Brain microvascular endothelial cell (primary cell): ENCODE results near the gene IKZF1.

ENCODE experiments used
- DNase-seq: peaks from one replicate; pipeline ENCODE4 v3.0.0-alpha.2; 2020
- H3K27ac ChIP-seq: fragments of 250-450 bp; sonication (Bioruptor Pico); 2 replicates; pipeline ENCODE4 v1.5.1; 2020; ENCODE audit warnings: mild to moderate bottlenecking, moderate library complexity
- H3K27me3 ChIP-seq: fragments of 250-450 bp; sonication (Bioruptor Pico); replicated peaks from 2 replicates; pipeline ENCODE4 v1.5.1; 2020; ENCODE audit warnings: mild to moderate bottlenecking
- H3K36me3 ChIP-seq: fragments of 250-450 bp; sonication (Bioruptor Pico); replicated peaks from 2 replicates; pipeline ENCODE4 v1.5.1; 2020; ENCODE audit warnings: mild to moderate bottlenecking
- H3K4me3 ChIP-seq: 2 replicates; pipeline ENCODE4 v1.5.1; 2011; ENCODE audit warnings: low read depth, mild to moderate bottlenecking, control low read depth, low read length, moderate library complexity
- in situ Hi-C: cut with HindIII; loops from 2 replicates; pipeline ENCODE4 v1.10.0; 2017; ENCODE audit warnings: low sequenced_read_pairs, low pct_ligation_motif_present
- TF ChIP-seq, protein P1 (sequence below): IDR thresholded peaks from 2 replicates; pipeline ENCODE4 v1.5.1; 2011; ENCODE audit warnings: low read depth, mild to moderate bottlenecking, moderate library complexity, low read length, control low read depth, inconsistent platforms; ENCODE audit errors: missing control alignments

IKZF1 gene

DNA sequence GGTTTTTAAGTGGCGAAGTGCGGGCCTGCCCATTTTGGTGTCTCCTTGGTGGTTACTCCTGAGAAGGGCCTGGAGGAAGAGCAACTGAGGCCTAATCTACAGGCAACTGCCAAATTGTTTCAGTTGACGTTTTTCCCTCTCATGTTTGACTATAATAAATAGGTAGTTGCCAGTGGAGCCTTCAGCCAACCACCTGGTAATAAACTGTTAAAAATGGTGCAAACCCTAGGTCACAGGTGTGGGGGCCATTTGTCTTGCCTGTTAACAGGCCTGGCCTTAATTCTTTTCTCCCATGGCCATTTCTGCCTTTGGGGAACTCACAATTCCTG, 3.7 kb downstream of the IKZF1 start:
- in situ Hi-C loops = no loop called here
- DNase-seq = no peak
- H3K27ac ChIP-seq = no peak overlapping the region
- TF ChIP-seq, protein P1, sequence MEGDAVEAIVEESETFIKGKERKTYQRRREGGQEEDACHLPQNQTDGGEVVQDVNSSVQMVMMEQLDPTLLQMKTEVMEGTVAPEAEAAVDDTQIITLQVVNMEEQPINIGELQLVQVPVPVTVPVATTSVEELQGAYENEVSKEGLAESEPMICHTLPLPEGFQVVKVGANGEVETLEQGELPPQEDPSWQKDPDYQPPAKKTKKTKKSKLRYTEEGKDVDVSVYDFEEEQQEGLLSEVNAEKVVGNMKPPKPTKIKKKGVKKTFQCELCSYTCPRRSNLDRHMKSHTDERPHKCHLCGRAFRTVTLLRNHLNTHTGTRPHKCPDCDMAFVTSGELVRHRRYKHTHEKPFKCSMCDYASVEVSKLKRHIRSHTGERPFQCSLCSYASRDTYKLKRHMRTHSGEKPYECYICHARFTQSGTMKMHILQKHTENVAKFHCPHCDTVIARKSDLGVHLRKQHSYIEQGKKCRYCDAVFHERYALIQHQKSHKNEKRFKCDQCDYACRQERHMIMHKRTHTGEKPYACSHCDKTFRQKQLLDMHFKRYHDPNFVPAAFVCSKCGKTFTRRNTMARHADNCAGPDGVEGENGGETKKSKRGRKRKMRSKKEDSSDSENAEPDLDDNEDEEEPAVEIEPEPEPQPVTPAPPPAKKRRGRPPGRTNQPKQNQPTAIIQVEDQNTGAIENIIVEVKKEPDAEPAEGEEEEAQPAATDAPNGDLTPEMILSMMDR = no peak
- H3K36me3 ChIP-seq = no peaks in the 10 kb centered on the region
- H3K4me3 ChIP-seq = no peak overlapping the region
- peaks cover 35% of the 10 kb centered on the region for H3K27me3 ChIP-seq

DNA sequence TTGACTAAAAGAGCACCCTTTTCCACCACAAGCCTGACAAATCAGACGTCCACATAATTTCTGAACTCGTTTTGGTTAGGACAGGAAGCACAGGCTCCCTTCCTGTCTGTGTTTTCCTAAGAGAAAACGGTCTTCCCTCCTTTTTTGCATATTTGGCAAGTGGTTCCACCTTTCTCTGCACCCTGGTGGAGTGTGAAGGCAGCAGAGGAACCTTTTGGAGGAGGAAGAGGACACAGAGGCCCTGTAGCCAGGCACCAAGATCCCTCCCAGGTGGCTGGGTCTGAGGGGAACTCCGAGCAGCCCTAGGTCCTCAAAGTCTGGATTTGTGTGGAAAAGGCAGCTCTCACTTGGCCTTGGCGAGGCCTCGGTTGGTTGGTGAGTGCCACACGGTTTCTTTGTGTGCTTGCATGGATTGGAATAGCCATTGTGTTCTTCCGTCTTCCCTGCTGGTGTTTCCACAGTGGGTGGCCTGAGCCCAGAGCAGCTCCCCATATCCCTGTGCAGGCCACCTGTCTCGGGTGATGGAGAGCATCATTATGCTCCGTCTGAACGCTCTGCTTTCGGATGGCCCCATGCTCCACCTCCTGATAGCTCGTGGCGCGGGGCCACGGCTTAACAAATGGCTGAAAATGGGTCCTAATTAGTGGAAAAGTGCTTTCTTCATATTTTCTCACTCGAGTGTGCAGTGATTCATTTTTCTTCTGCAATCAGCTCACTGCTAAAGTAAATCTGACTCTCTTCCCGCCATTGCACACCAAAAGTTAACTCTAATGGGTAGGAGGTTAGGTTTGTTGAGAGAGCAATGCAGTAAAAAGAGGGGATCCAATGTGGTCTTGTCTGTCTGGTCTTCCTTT, 4.2 kb downstream of the IKZF1 start:
- no peak overlapping the region for H3K27ac ChIP-seq
- in situ Hi-C loops = no loop called here
- no peak overlapping the region for H3K4me3 ChIP-seq
- no peaks in the 10 kb centered on the region for H3K36me3 ChIP-seq
- DNase-seq = no peak
- TF ChIP-seq, protein P1 = no peak
- peaks cover 31% of the 10 kb centered on the region for H3K27me3 ChIP-seq

DNA sequence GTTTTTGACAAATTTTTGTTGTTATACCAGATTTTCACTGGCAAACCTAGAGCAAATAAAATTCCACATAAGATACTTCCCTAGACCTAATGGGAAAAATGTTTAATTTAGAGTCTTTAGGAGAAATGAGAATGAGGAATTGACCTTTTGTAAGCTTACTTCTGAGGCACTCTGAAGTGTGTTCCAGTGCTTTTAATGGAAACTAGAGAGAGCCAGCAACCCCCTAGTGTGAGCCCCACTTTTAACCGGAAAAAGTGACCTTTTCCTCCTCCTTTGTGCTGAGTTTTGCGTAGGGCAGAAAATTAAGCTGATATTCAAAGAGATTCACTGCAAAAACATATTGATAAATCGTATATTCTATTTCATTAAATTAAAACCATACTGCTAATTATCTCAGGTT, 5.2 kb downstream of the IKZF1 start:
- DNase-seq = no peak
- Histone ChIP-seq H3K4me3 (no peak overlapping the region), H3K36me3 (no peaks in the 10 kb centered on the region), H3K27me3 (peaks cover 23% of the 10 kb centered on the region), H3K27ac (no peak overlapping the region)
- in situ Hi-C loops = no loop called here
- TF ChIP-seq, protein P1 = no peak

DNA sequence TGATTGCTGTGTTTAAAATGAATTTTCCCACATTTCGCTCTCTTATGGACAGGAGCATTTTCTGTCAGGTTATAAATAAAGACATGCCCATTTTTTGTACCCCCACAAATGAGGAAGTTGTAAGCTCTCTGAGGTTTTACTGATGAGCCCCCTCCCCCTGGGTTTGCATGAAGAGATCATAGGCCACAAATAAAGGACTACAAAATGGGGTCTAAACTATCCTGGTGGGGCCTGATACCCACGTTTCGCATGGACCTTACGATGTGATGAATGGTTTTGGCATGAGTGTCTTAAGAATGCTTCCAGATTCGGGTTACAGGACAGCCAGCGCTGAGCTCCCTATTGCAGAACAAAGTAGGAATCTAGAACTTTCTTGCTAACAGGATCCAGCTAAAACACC, 5.8 kb downstream of the IKZF1 start:
- TF ChIP-seq, protein P1 = no peak
- in situ Hi-C loops = no loop called here
- Histone ChIP-seq H3K27me3 (peaks cover 17% of the 10 kb centered on the region), H3K36me3 (no peaks in the 10 kb centered on the region), H3K27ac (no peak overlapping the region), H3K4me3 (no peak overlapping the region)
- DNase-seq = no peak

DNA sequence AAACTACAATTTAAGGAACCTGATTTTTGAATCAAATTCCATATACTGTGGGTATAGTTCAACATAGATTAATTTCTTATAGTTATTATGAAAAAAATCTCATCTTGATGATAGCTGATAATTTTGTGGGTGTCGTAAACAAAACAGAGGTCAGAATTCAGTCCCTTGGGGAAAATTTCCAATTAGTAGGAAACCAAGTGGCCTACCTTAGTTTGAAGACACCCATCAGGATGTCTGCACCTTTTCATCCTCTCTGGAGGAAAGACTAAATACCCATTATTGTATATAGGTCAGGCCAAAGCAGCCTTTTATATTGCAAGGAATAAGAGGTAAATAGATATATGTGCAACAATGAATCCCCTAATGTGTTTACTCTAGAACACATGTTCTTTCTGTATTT, 6.4 kb downstream of the IKZF1 start:
- in situ Hi-C loops = no loop called here
- TF ChIP-seq, protein P1 = no peak
- Histone ChIP-seq H3K4me3 (no peak overlapping the region), H3K27ac (no peak overlapping the region), H3K36me3 (no peaks in the 10 kb centered on the region), H3K27me3 (peaks cover 12% of the 10 kb centered on the region)
- no peak for DNase-seq
